A673 (cell line): Measurements from ENCODE around the gene ZBTB16. TPM values are rescaled to one million over a fixed set of nuclear protein-coding genes. Genes with fewer than 3 reads are reported as not detected.

Experiments
- BruUV-seq: library from RNA; stranded (reverse); fragments of 400-500 nt; replicated peaks from 2 replicates; lab custom pipeline; 2021; lab: Mats Ljungman, UMichigan
- CTCF ChIA-PET: fragments of 300-600 bp; sonication (Branson Sonifier 250); formaldehyde crosslinking; loops from one replicate; lab custom pipeline; 2022; ENCODE audit warnings: antibody characterized with exemption; lab: Charles Lee
- POLR2A ChIA-PET: fragments of 300-600 bp; sonication (Branson Sonifier 250); formaldehyde crosslinking; loops from one replicate; lab custom pipeline; 2022; ENCODE audit warnings: antibody characterized with exemption; ENCODE audit not compliant: low non-redundant PET; lab: Charles Lee
- DNase-seq: peaks from one replicate; pipeline ENCODE4 v3.0.0-alpha.2; 2015; ENCODE audit warnings: low spot score
- H3K27ac ChIP-seq: fragments of 200-600 bp; sonication (generic); 2 replicates; pipeline ENCODE4 v1.5.1; 2016; ENCODE audit warnings: mixed run types, low read depth, mild to moderate bottlenecking, mixed read lengths, antibody characterized with exemption, low read length; ENCODE audit not compliant: poor library complexity, severe bottlenecking
- H3K27me3 ChIP-seq: fragments of 200-600 bp; sonication (generic); replicated peaks from 2 replicates; pipeline ENCODE4 v1.6.1; 2017; ENCODE audit warnings: mixed run types, low read depth, mild to moderate bottlenecking, mixed read lengths, antibody characterized with exemption, low read length; ENCODE audit not compliant: insufficient read depth, poor library complexity
- H3K36me3 ChIP-seq: fragments of 200-600 bp; sonication (generic); 2 replicates; pipeline ENCODE4 v1.6.1; 2016; ENCODE audit warnings: mixed run types, mild to moderate bottlenecking, mixed read lengths, antibody characterized with exemption, low read length; ENCODE audit not compliant: insufficient read depth, poor library complexity, severe bottlenecking
- H3K4me1 ChIP-seq: fragments of 200-600 bp; sonication (generic); 2 replicates; pipeline ENCODE4 v1.6.1; 2017; ENCODE audit warnings: mixed run types, mild to moderate bottlenecking, mixed read lengths, antibody characterized with exemption, low read length; ENCODE audit not compliant: insufficient read depth, poor library complexity, severe bottlenecking
- H3K4me3 ChIP-seq: fragments of 200-600 bp; sonication (generic); 2 replicates; pipeline ENCODE4 v1.5.1; 2016; ENCODE audit warnings: low read depth, mixed run types, mild to moderate bottlenecking, mixed read lengths, low read length; ENCODE audit not compliant: poor library complexity, severe bottlenecking
- H3K9me3 ChIP-seq: fragments of 200-600 bp; sonication (generic); 2 replicates; pipeline ENCODE4 v1.6.1; 2016; ENCODE audit warnings: mixed run types, low read depth, mild to moderate bottlenecking, mixed read lengths, antibody characterized with exemption, low read length; ENCODE audit not compliant: poor library complexity, severe bottlenecking
- CTCF ChIP-seq: fragments of 300-800, 200-600 bp; sonication (generic); conservative IDR thresholded peaks from 2 replicates; pipeline ENCODE4 v1.5.1; 2017; ENCODE audit warnings: low read depth, mild to moderate bottlenecking, antibody characterized with exemption, low read length, moderate library complexity, mixed read lengths
- EZH2 ChIP-seq: fragments of 200-600 bp; sonication (generic); IDR thresholded peaks from 2 replicates; pipeline ENCODE4 v1.6.1; 2017; ENCODE audit warnings: borderline replicate concordance, low read depth, mild to moderate bottlenecking, mixed read lengths, antibody characterized with exemption, low read length; ENCODE audit not compliant: poor library complexity, severe bottlenecking
- intact Hi-C: fragments of 100-400 bp; cut with micrococcal nuclease; formaldehyde crosslinking; loops from one replicate; pipeline ENCODE4 v1.10.0; 2022; ENCODE audit not compliant: unreplicated experiment
- total RNA-seq: library from RNA; stranded (reverse); gene quantifications from 2 replicates; pipeline ENCODE4 v1.2.3, GENCODE V29; 2021

ZBTB16 gene
- total RNA-seq, 1 experiment from 2014 or later, result 12.0 TPM

- Histone ChIP-seq H3K27ac (no peak overlapping the region), H3K9me3 (no peaks in the 10 kb centered on the region), H3K36me3 (no peaks in the 10 kb centered on the region), H3K27me3 (no peaks in the 10 kb centered on the region), H3K4me1 (peaks cover 24% of the 10 kb centered on the region), H3K4me3 (no peak overlapping the region)
- BruUV-seq, result no TSS peak
- DNase-seq, result no peak
- POLR2A ChIA-PET, result no interaction called here
- CTCF ChIA-PET, result no interaction called here
- intact Hi-C loops, result no loop called here
- TF ChIP-seq CTCF (no peak), EZH2 (no peak)
Observed at GRCh38 chr11:114106986-114107385, 47.5 kb downstream of the ZBTB16 start.

GRCh38 chr11:114108501-114109205 is 49.1 kb downstream of the ZBTB16 start:
- Histone ChIP-seq H3K9me3 (no peaks in the 10 kb centered on the region), H3K36me3 (no peaks in the 10 kb centered on the region), H3K27ac (no peak overlapping the region), H3K27me3 (no peaks in the 10 kb centered on the region), H3K4me3 (no peak overlapping the region), H3K4me1 (peaks cover 24% of the 10 kb centered on the region)
- BruUV-seq, result no TSS peak
- intact Hi-C loops, result no loop called here
- no peak for DNase-seq
- ChIA-PET CTCF (no interaction called here), POLR2A (no interaction called here)
- TF ChIP-seq EZH2, result no peak
- TF ChIP-seq CTCF, result no peak

- H3K27me3 ChIP-seq, result no peaks in the 10 kb centered on the region
- DNase-seq, result no peak
- peaks cover 24% of the 10 kb centered on the region for H3K4me1 ChIP-seq
- ChIA-PET CTCF (no interaction called here), POLR2A (no interaction called here)
- H3K36me3 ChIP-seq, result no peaks in the 10 kb centered on the region
- no TSS peak for BruUV-seq
- no peaks in the 10 kb centered on the region for H3K9me3 ChIP-seq
- H3K4me3 ChIP-seq, result no peak overlapping the region
- TF ChIP-seq CTCF, result no peak
- no peak for TF ChIP-seq EZH2
- intact Hi-C loops, result no loop called here
- H3K27ac ChIP-seq, result no peak overlapping the region
Observed at GRCh38 chr11:114109206-114110090, 49.9 kb downstream of the ZBTB16 start.
